Measurements from ENCODE around the gene CA11.
A peak's percentile ranks its signal among the peaks of the same experiment; 100 is the strongest.
"Not testable (repeated sequence)": the region's sequence is repeated elsewhere in the genome, so short reads cannot be mapped to it uniquely, and the experiment has no call there.

The CA11 gene

DNA sequence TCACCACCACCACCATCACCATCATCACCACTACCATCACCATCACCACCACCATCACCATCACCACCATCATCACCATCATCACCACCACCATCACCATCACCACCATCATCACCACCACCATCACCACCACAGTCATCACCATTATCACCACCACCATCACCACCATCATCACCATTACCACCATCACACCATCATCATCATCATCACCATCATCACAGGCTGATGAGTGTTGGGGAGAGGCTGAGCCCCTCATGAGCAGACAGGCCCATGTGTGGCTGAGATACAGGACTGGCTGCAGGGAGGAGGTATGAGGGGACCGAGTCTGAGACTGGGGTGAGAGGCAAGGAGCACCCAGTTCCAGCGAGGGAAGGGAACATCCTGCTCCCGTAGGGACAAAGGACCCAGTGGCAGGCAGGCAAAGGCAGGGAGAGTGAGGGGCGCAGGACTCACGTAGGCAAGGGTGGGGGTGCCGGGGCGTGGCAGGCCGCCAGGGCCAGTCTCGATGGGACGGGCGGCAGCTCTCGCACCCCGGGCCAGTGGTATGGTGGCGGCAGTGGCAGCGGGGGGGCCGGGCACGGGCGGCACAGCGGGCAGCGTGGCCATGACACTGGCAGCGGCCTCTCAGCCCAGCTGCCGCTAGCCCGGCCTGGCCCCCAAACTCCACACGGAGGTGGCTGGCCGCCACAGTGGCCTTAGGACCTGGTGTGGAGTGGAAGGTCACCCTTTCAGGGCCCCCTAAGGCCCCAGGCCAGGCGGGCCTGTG is 24.1 kb upstream of the CA11 start:
- no peak for DNase-seq (ENCODE audit: low read depth)

GRCh38 chr19:48668761-48669160 is 22.8 kb upstream of the CA11 start:
- DNase-seq (ENCODE audit: low read depth), result no peak

DNA sequence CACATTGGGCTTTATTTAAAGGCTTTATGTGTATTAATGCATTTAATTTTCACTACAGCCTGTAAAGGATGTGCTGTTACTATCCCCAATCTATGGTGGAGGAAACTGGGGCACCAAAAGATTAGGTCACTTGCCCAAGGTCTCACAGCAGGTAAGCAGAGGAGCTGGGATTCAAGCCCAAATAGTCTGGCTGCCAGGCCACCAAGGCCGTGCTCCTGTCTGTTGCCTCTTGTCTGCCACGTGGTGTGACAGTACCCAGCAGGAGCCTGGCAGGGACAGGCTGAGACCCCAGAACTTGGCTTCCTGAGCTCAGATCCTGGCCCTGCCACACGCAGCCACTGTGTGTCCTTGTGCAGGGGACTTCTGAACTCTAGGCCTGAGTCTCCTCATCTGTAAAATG is 22.3 kb upstream of the CA11 start:
- DNase-seq (ENCODE audit: low read depth), result no peak

GRCh38 chr19:48665786-48666185 is 19.8 kb upstream of the CA11 start:
- no peak for DNase-seq (ENCODE audit: low read depth)

GRCh38 chr19:48664476-48664875 is 18.5 kb upstream of the CA11 start:
- no peak for DNase-seq (ENCODE audit: low read depth)

DNA sequence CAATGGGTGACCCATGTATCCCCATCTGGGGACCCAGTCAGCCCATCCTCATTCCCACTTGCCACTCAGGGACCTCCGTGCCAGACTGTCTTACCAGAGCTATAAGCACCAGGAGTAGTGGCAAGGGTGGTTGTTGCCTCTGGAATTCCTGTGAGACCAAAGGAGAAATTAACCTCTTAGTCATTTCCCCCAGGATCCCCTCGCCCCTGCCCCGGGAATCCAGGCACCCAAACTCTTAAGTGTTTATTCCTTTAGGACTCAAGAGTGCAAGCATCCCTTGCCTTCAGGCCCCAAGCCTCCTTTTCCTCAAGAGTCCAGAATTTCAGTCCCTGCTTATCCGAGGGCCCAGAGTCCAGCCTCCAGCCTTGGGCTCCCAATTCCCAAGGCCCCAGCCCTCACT is 17.7 kb upstream of the CA11 start:
- DNase-seq (ENCODE audit: low read depth), result no peak

DNA sequence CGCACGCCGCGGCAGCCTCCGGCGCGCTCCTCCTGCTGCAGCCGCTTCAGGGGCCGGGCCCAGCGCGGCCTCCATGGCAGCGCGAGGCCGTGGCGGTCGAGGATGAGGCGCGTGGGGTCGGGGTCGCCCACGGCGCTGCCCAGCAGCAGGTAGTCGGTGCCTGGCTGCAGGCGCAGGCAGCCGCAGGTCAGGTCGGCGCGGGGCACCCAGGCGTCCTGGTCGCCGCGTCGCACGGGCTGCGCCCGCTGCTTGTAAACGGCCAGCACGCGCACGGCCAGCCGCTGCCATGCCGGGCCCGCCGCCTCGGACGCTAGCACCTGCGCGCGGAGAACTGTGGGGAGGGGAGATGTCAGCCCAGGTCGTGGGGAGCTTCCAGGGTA is 15.7 kb upstream of the CA11 start:
- DNase-seq (ENCODE audit: low read depth), result no peak

DNA sequence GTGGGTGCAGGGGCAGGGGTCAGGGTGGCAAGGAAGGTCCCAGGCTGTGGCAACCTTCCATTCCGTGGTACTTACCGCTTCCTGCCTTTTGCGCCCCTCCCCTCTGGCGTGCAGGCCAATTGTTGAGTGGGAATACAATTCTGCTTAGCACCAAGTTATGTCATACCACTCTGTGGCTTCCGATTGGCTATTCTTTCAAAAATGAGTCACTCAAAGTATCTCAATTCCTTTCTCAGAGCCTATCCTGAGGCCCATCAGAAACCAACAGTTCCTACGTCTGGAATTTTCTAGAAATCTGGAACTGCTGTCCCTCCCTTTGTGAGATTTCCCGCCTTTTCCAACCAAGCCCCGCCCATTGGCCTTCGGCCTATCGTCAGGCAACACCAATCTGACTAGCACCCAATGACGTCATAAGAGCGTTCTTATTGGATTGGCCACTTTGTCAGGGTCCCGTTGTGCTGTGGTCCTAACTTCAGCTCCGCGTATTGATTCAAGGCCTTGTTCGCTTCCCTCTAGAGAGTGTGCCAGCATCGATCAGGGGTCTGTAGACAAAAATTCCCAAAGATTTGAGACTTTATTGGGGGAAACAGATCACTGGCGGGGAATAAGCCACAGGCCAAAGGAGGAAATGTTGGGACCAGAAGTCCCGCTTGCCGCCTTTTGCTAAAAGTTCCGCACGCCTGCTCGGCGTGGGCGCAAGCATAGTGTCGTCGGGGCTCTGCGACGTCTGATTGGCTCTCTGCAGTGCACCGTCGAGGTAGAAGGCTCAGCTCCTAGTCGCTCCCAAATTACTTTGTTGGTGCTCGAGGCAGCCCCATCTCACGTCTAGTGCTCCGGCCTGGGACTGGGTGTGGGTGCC is 15.1 kb upstream of the CA11 start:
- DNase-seq (ENCODE audit: low read depth), result peak; percentile 59

- no peak for DNase-seq (ENCODE audit: low read depth)
Measured at GRCh38 chr19:48659768-48660167, 13.8 kb upstream of the CA11 start.

- no peak for DNase-seq (ENCODE audit: low read depth)
Measured at GRCh38 chr19:48658483-48658882, 12.5 kb upstream of the CA11 start.

GRCh38 chr19:48657828-48658227 is 11.8 kb upstream of the CA11 start:
- DNase-seq (ENCODE audit: low read depth), result not testable (repeated sequence)

DNA sequence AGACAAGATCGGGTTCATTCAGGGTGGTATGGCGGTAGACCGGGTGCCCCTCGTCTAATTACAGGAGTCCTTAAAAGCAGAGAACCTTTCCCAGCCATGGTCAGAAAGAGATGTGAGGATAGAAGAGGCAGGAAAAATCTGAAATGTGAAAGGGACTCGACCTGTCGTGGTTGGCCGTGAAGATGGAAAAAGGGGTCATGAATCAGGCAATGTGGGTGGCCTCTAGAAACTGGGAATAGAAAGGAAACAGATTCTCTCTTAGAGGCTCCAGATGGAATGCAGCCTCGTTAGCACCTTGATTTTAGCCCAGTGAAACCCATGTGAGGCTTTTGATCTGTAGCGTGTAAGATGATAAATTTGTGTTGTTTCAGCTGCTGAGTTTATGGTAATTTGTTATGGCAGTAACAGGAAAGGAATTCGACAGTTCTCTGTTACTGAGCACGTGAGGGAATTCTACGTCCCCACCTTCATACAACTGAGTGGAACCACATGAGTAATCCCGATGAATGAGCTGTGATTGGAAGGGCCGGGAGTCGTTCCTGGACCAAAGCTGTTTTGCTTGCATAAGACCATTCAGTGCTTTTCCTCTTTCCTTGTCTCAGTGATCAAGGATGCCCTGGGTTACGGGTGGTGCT is 11.0 kb upstream of the CA11 start:
- peak; percentile 68 for DNase-seq (ENCODE audit: low read depth)

DNA sequence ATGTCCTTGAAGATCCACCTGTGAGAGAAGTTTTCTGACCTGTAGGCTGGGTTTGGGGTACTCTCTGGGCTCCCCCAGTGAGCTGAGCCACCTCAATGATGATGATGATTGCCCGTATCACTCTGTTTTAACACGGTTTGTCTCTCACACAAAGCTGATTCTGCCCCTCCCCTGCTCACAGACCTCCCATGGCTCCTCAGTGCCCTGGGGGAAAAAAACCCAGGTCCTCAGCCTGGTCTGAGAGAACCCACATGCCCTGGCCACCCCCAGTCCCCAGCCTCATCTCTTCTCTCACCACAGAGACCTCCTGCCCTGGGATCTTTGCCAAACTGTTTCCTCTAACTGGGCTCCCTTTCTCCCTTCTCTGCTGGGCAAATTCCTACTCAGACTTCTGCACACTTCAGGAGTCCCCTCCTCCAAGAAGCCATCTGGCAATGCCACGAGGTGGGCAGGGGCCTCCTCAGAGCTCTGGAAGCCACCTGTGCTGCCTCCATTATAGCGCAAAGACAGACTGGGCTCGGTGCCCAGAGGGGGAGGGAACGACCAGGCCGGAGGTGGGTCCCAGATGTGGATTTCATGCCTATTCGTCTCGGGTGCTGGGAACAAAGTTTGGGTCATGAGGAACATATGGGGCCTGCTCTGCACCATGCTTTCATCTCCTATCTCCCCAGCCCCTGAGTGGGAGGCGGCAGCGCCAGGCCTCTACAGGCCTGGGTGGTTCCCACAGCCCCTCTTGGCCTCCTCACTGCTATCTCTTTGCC is 8.5 kb upstream of the CA11 start:
- DNase-seq (ENCODE audit: low read depth), result no peak

DNA sequence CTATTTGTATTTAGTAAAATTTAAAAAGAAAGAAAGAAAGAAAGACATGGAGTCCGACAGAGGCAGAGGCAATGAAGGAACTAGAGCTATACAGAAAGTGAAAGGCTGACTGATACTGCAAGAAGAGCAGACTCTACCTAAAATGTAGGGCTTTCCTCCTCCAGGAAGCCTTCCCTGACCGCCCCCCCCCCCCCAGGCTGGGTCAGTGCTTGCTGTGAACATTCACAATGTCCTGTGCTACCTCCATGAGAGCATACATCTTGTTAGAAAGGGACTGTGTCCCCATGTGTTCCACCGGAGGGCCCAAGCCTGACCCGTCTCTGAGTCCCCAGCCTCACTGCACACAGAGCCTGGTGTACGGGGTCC is 5.7 kb upstream of the CA11 start:
- DNase-seq (ENCODE audit: low read depth), result no peak

- no peak for DNase-seq (ENCODE audit: low read depth)
Measured at GRCh38 chr19:48650974-48651682, 5.1 kb upstream of the CA11 start.

DNA sequence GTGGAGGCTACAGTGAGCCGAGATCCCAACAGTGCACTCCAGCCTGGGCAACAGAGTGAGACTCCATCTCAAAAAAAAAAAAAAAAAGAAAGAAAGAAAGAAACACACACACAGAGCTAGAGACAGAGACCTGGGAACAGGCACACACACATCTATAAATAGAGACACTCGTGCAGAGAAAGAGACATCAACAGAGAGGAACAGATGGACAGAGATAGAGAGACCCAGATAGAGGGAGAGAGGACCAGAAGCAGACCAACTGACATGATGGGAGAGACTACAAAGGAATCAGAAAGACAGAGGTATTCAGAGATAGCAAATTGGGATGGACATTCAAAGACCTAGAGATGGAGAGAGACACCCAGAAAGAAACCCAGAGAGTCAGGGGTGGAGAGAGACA is 2.1 kb upstream of the CA11 start:
- no peak for DNase-seq (ENCODE audit: low read depth)

- DNase-seq (ENCODE audit: low read depth), result peak; percentile 55
Measured at GRCh38 chr19:48646722-48647216, 782 bp upstream of the CA11 start.

- DNase-seq (ENCODE audit: low read depth), result no peak
Measured at GRCh38 chr19:48645620-48646000, 377 bp downstream of the CA11 start.

DNA sequence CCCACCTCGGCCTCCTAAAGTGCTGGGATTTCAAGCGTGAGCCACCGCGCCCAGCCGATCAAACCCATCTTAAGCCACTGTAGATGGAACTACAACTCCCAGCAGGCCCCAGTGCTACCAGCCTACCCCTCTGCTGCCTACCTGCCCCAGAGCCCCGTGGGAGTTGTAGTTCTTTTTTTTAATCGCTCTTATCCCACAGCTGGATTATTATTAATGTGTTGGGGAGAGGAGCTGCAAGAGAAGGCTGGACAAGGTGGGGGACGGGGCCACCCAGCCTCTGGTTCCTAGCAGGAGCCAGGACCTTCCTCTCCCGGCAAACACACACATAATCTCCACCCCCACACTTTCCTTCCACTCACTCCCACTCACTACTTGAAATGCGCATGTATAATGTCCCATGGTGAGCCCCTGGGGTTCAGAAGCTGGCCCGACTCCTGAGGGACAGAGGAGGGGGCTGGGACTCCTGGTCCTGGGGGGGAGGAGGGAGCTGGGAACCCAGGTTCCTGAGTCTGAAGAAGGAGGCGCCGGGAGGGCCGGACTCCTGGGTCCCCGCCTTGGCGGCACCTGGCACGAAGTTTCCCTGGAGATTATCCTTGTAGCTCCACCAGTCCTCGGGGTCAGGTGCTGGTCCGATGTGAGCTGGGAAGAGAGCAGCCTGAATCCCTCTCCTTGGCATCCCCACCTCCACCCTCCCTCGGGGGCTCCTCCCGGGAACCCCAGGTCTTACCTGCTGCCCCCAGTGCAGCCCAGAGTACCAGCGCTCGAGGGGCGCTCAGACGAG is 958 bp downstream of the CA11 start:
- DNase-seq (ENCODE audit: low read depth), result peak; percentile 57

GRCh38 chr19:48644355-48644754 is 1.6 kb downstream of the CA11 start:
- no peak for DNase-seq (ENCODE audit: low read depth)

DNA sequence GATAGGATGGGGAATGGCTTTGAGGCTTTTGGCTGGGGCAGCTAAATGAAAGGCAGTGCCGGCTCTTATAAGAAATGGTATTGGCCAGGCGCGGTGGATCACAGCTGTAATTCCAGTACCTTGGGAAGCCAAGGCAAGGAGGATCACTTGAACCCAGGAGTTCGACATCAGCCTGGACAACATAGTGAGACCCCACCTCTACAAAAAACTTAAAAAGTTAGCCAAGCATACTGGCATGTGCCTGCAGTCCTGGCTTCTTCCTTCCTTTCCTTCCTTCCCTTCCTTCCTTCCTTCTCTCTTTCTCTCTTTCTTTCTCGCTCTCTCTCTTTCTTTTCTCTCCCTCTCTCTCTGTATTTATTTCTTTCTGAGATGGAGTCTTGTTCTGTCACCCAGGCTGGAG is 3.1 kb downstream of the CA11 start:
- no peak for DNase-seq (ENCODE audit: low read depth)
